ENCODE data around the gene CHST13. TPM values are rescaled to one million over a fixed set of nuclear protein-coding genes. Genes with fewer than 3 reads are reported as not detected.
A peak's percentile ranks its signal among the peaks of the same experiment; 100 is the strongest.

CHST13 gene
- total RNA-seq, 4 donors from 2014 or later: 2.8 to 2.9 TPM; not detected in 2

GRCh38 chr3:126551839-126552687, 28.1 kb downstream of the CHST13 start:
- Histone ChIP-seq H3K4me3 (no peak overlapping the region), H3K27me3 (no peaks in the 10 kb centered on the region), H3K27ac (no peak overlapping the region), H3K4me1 (no peaks in the 10 kb centered on the region), H3K9me3 (no peaks in the 10 kb centered on the region), H3K36me3 (no peaks in the 10 kb centered on the region)
- peak in 2 of 3 donors; percentile 6 to 27 for DNase-seq
- TF ChIP-seq POLR2A (IDR thresholded peaks at IDR 0.05) (no peak), CTCF (IDR thresholded peaks at IDR 0.05) (no peak)

- H3K27me3 ChIP-seq: no peaks in the 10 kb centered on the region
- no peaks in the 10 kb centered on the region for H3K4me1 ChIP-seq
- no peak overlapping the region for H3K27ac ChIP-seq
- H3K9me3 ChIP-seq: no peaks in the 10 kb centered on the region
- peak in 2 of 3 donors; percentile 3 to 28 for DNase-seq
- H3K4me3 ChIP-seq: no peak overlapping the region
- no peak for TF ChIP-seq CTCF (IDR thresholded peaks at IDR 0.05)
- TF ChIP-seq POLR2A (IDR thresholded peaks at IDR 0.05): no peak
- H3K36me3 ChIP-seq: no peaks in the 10 kb centered on the region
These were observed 28.8 kb downstream of the CHST13 start for GRCh38 chr3:126552688-126553283.

GRCh38 chr3:126553284-126554084, 29.5 kb downstream of the CHST13 start:
- H3K4me3 ChIP-seq: no peak overlapping the region
- TF ChIP-seq POLR2A (IDR thresholded peaks at IDR 0.05) (no peak), CTCF (IDR thresholded peaks at IDR 0.05) (no peak)
- no peaks in the 10 kb centered on the region for H3K4me1 ChIP-seq
- no peaks in the 10 kb centered on the region for H3K9me3 ChIP-seq
- peak in 2 of 3 donors; percentile 6 to 24 for DNase-seq
- H3K27me3 ChIP-seq: no peaks in the 10 kb centered on the region
- no peak overlapping the region for H3K27ac ChIP-seq
- H3K36me3 ChIP-seq: no peaks in the 10 kb centered on the region

GRCh38 chr3:126554560-126555525, 30.9 kb downstream of the CHST13 start:
- Histone ChIP-seq H3K9me3 (no peaks in the 10 kb centered on the region), H3K4me3 (no peak overlapping the region), H3K27me3 (no peaks in the 10 kb centered on the region), H3K27ac (no peak overlapping the region), H3K4me1 (no peaks in the 10 kb centered on the region), H3K36me3 (no peaks in the 10 kb centered on the region)
- DNase-seq: peak in 1 of 3 donors; percentile 31
- TF ChIP-seq POLR2A (IDR thresholded peaks at IDR 0.05): no peak
- TF ChIP-seq CTCF (IDR thresholded peaks at IDR 0.05): no peak

All from Peyer's patch (tissue), 4 donors.